ENCODE measurements around the gene MAST1.

MAST1 gene

DNA sequence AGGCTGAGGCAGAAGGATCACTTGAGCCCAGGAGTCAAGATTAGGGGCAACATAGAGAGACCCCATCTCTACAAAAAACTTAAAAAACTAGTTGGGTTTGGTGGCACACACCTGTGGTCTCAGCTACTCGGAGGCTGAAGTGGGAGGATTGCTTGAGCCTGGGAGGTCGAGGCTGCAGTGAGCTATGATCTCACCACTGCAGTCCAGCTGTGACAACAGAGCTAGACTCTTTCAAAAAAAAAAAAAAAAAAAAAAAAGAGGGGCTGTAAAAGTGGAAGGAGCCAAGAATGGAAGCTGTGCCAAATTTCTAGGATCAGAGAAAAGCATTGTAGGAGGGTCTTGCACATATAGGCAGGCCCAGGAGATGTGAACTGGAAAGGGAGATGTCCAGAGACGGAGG lies 33.4 kb downstream of the MAST1 start:
- Histone ChIP-seq H3K27me3 (ENCODE audit: control insufficient read depth, insufficient read depth, low read length) (no peaks in the 10 kb centered on the region), H3K4me3 (ENCODE audit: low read depth, low read length) (no peak overlapping the region), H3K4me2 (ENCODE audit: low read length) (no peak overlapping the region), H3K4me1 (no peaks in the 10 kb centered on the region), H3K79me2 (no peaks in the 10 kb centered on the region), H2AFZ (no peak overlapping the region), H3K27ac (no peak overlapping the region), H3K36me3 (ENCODE audit: control insufficient read depth, insufficient read depth, low read length) (no peaks in the 10 kb centered on the region), H3K9me3 (ENCODE audit: control insufficient read depth, low read length) (no peaks in the 10 kb centered on the region), H3K9ac (no peak overlapping the region)
- TF ChIP-seq, protein P1, sequence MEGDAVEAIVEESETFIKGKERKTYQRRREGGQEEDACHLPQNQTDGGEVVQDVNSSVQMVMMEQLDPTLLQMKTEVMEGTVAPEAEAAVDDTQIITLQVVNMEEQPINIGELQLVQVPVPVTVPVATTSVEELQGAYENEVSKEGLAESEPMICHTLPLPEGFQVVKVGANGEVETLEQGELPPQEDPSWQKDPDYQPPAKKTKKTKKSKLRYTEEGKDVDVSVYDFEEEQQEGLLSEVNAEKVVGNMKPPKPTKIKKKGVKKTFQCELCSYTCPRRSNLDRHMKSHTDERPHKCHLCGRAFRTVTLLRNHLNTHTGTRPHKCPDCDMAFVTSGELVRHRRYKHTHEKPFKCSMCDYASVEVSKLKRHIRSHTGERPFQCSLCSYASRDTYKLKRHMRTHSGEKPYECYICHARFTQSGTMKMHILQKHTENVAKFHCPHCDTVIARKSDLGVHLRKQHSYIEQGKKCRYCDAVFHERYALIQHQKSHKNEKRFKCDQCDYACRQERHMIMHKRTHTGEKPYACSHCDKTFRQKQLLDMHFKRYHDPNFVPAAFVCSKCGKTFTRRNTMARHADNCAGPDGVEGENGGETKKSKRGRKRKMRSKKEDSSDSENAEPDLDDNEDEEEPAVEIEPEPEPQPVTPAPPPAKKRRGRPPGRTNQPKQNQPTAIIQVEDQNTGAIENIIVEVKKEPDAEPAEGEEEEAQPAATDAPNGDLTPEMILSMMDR (IDR thresholded peaks at IDR 0.05), result no peak

DNA sequence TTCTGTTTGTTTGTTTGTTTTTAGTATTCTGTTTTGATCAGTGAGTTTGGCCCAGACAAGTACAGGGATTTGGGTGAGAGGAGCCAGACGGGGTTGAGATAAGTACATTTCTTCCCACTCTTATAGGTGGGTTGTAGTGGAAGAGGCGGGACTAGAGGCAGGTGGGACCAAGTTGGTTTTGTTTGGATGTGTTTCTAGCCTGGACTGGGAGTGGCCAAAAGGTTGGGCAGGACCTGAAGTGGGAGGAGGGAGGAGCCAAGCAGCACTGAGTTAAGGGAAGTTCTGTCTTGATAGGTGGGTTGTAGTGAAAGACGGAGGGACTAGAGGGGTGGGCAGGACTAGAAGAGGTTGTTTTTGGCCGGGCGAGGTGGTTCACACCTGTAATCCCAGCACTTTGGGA lies 33.9 kb downstream of the MAST1 start:
- Histone ChIP-seq H3K27me3 (ENCODE audit: control insufficient read depth, insufficient read depth, low read length) (no peaks in the 10 kb centered on the region), H3K9me3 (ENCODE audit: control insufficient read depth, low read length) (no peaks in the 10 kb centered on the region), H2AFZ (no peak overlapping the region), H3K4me3 (ENCODE audit: low read depth, low read length) (no peak overlapping the region), H3K79me2 (no peaks in the 10 kb centered on the region), H3K4me1 (no peaks in the 10 kb centered on the region), H3K27ac (no peak overlapping the region), H3K9ac (no peak overlapping the region), H3K4me2 (ENCODE audit: low read length) (no peak overlapping the region), H3K36me3 (ENCODE audit: control insufficient read depth, insufficient read depth, low read length) (no peaks in the 10 kb centered on the region)
- TF ChIP-seq, protein P1 (IDR thresholded peaks at IDR 0.05), result no peak

DNA sequence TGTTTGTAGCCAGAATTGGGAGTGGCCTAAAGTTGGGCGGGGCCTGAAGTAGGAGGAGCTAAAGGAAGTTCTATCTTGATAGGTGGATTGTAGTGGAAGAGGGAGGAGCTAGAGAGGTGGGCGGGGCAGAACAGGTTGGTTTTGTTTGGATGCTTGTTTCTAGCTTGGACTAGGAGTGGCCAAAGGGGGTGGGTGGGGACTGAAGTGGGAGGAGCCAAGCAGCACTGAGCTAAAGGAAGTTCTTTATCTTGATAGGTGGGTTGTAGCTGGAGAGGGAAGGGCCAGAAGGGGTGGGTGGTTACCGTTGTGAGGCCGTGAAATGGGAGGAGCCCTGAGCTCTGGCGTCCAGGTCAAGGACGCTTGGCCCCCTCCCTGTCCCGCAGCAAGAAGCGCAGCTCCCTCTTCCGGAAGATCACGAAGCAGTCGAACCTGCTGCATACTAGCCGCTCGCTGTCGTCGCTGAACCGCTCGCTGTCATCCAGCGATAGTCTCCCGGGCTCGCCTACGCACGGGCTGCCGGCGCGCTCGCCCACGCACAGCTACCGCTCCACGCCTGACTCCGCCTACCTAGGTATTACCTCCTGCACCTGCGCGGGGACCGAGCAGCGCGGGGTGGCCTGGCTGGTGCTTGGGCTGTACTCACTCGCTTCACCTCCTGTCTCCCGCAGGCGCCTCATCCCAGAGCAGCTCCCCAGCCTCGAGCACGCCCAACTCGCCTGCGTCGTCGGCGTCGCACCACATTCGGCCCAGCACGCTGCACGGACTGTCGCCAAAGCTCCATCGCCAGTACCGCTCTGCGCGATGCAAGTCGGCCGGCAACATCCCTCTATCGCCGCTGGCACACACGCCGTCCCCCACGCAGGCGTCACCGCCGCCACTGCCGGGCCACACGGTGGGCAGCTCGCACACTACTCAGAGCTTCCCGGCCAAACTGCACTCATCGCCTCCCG lies 34.9 kb downstream of the MAST1 start:
- H3K4me2 ChIP-seq (ENCODE audit: low read length), result peak overlapping the region; percentile 53
- H3K4me3 ChIP-seq (ENCODE audit: low read depth, low read length), result peak overlapping the region; percentile 40
- no peak overlapping the region for H3K9ac ChIP-seq
- H3K36me3 ChIP-seq (ENCODE audit: control insufficient read depth, insufficient read depth, low read length), result no peaks in the 10 kb centered on the region
- H3K27me3 ChIP-seq (ENCODE audit: control insufficient read depth, insufficient read depth, low read length), result no peaks in the 10 kb centered on the region
- H3K79me2 ChIP-seq, result no peaks in the 10 kb centered on the region
- H3K27ac ChIP-seq, result no peak overlapping the region
- H2AFZ ChIP-seq, result no peak overlapping the region
- TF ChIP-seq, protein P1 (IDR thresholded peaks at IDR 0.05), result no peak
- H3K9me3 ChIP-seq (ENCODE audit: control insufficient read depth, low read length), result no peaks in the 10 kb centered on the region
- no peaks in the 10 kb centered on the region for H3K4me1 ChIP-seq

- H3K9ac ChIP-seq, result no peak overlapping the region
- no peaks in the 10 kb centered on the region for H3K36me3 ChIP-seq (ENCODE audit: control insufficient read depth, insufficient read depth, low read length)
- H3K79me2 ChIP-seq, result no peaks in the 10 kb centered on the region
- no peak overlapping the region for H3K4me3 ChIP-seq (ENCODE audit: low read depth, low read length)
- H3K4me1 ChIP-seq, result no peaks in the 10 kb centered on the region
- H3K27ac ChIP-seq, result no peak overlapping the region
- no peaks in the 10 kb centered on the region for H3K9me3 ChIP-seq (ENCODE audit: control insufficient read depth, low read length)
- TF ChIP-seq, protein P1 (IDR thresholded peaks at IDR 0.05), result no peak
- H3K27me3 ChIP-seq (ENCODE audit: control insufficient read depth, insufficient read depth, low read length), result no peaks in the 10 kb centered on the region
- no peak overlapping the region for H2AFZ ChIP-seq
- no peak overlapping the region for H3K4me2 ChIP-seq (ENCODE audit: low read length)
Observed at GRCh38 chr19:12873891-12874745, 35.8 kb downstream of the MAST1 start.

Measured in parathyroid adenoma (tissue), 2 donors.